GM12878 (cell line): ENCODE results near the gene CCL4. TPM values are rescaled to one million over a fixed set of nuclear protein-coding genes. Genes with fewer than 3 reads are reported as not detected.

Source experiments
- GATAD2B ChIP-seq: fragments of 450-650 bp; conservative IDR thresholded peaks from 2 replicates; pipeline ENCODE4 v1.6.1; 2017; ENCODE audit warnings: low read depth, mild to moderate bottlenecking, moderate library complexity
- IKZF2 ChIP-seq, 2 experiments: fragments of 450-650 bp; IDR thresholded peaks; 2 replicates each; pipeline ENCODE4 v1.6.1; 2017; ENCODE audit warnings: mild to moderate bottlenecking in 2 of 2, moderate library complexity in 2 of 2
- MYC ChIP-seq: IDR thresholded peaks from 2 replicates; pipeline ENCODE4 v1.6.1; 2011; ENCODE audit warnings: mild to moderate bottlenecking, low read length, moderate library complexity, inconsistent platforms; ENCODE audit not compliant: insufficient read depth, insufficient replicate concordance, insufficient read length, severe bottlenecking
- NFXL1 ChIP-seq: fragments of 450-650 bp; IDR thresholded peaks from 2 replicates; pipeline ENCODE4 v1.6.1; 2017; ENCODE audit warnings: antibody characterized with exemption, mild to moderate bottlenecking, borderline replicate concordance
- SIX5 ChIP-seq: IDR thresholded peaks from 2 replicates; pipeline ENCODE4 v1.6.1; 2011; ENCODE audit warnings: mild to moderate bottlenecking, low read depth, low read length, moderate library complexity; ENCODE audit not compliant: severe bottlenecking
- TARDBP ChIP-seq: IDR thresholded peaks from 2 replicates; pipeline ENCODE4 v1.6.1; 2016; ENCODE audit warnings: borderline replicate concordance
- ZNF622 ChIP-seq: fragments of 450-650 bp; IDR thresholded peaks from 2 replicates; pipeline ENCODE4 v1.6.1; 2017; ENCODE audit warnings: mild to moderate bottlenecking, inconsistent platforms
- polyA plus RNA-seq, 11 experiments: library from polyadenylated mRNA; depleted of rRNA in 4 of 11; unstranded in 6 of 11; stranded (reverse) in 5 of 11; fragments of >200 nt; fragmentation: Nextera tagmentation in 4 of 11; fragmentation: Illumina TruSeq in 1 of 11; extraction: Ambion mirVana in 4 of 11; extraction: Trizol in 1 of 11; gene quantifications; 1 replicate in 1 of 11; 2 replicates in 10 of 11; pipeline versions ENCODE4 v1.2.1 to v1.2.3, GENCODE V29; 2011 to 2016; ENCODE audit warnings: inconsistent platforms in 2 of 11, missing spikeins in 2 of 11, low read depth in 1 of 11
- total RNA-seq, 4 experiments: library from RNA; depleted of rRNA in 3 of 4; stranded (reverse); fragments of >200 nt in 3 of 4; fragmentation: Illumina TruSeq in 1 of 4; extraction: Trizol in 1 of 4; gene quantifications; 2 replicates each; pipeline versions ENCODE4 v1.2.1 to v1.2.3, GENCODE V29; 2013 to 2021
- TF ChIP-seq, protein P1 (sequence below): fragments of 450-650 bp; IDR thresholded peaks from 2 replicates; pipeline ENCODE4 v1.6.1; 2016; ENCODE audit warnings: mild to moderate bottlenecking, moderate library complexity, borderline replicate concordance
- TF ChIP-seq, protein P2 (sequence below): IDR thresholded peaks from 2 replicates; pipeline ENCODE4 v1.6.1; 2011; ENCODE audit warnings: borderline replicate concordance, low read depth, mild to moderate bottlenecking, moderate library complexity, low read length; ENCODE audit not compliant: insufficient read depth, poor library complexity, severe bottlenecking
- TF ChIP-seq, protein P3 (sequence below): fragments of 450-650 bp; IDR thresholded peaks from 2 replicates; pipeline ENCODE4 v1.6.1; 2017; ENCODE audit warnings: mild to moderate bottlenecking
- TF ChIP-seq, protein P4 (sequence below): fragments of 450-650 bp; IDR thresholded peaks from 2 replicates; pipeline ENCODE4 v1.6.1; 2018; ENCODE audit warnings: borderline replicate concordance, mild to moderate bottlenecking; ENCODE audit not compliant: partially characterized antibody
- TF ChIP-seq, protein P5 (sequence below): fragments of 450-650 bp; IDR thresholded peaks from 2 replicates; pipeline ENCODE4 v1.6.1; 2017; ENCODE audit warnings: mild to moderate bottlenecking, low read depth, inconsistent platforms; ENCODE audit not compliant: poor library complexity, severe bottlenecking

The CCL4 gene
- total and polyA plus RNA-seq, 10 of the 15 experiments (the other 5 are each of a cell fraction or from before 2014, with no cell fraction given) = 18.7 to 741 (median 79.4) TPM

DNA sequence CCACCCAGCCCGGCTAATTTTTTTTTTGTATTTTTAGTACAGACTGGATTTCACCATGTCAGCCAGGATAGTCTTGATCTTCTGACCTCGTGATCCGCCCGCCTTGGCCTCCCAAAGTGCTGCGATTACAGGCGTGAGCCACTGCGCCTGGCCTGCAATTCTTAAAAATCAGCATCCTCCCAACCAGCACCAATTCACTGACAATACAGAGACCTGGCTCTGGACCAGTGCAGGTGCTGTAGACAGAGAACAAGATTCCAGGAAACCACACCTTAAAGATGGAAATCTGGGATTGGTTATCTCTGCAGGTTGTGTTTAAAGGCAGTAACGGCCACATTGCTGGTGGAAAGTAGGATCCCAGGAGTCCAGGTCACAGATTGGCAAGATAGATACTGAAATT is 39.2 kb downstream of the CCL4 start (continued):
- TF ChIP-seq, protein P1, sequence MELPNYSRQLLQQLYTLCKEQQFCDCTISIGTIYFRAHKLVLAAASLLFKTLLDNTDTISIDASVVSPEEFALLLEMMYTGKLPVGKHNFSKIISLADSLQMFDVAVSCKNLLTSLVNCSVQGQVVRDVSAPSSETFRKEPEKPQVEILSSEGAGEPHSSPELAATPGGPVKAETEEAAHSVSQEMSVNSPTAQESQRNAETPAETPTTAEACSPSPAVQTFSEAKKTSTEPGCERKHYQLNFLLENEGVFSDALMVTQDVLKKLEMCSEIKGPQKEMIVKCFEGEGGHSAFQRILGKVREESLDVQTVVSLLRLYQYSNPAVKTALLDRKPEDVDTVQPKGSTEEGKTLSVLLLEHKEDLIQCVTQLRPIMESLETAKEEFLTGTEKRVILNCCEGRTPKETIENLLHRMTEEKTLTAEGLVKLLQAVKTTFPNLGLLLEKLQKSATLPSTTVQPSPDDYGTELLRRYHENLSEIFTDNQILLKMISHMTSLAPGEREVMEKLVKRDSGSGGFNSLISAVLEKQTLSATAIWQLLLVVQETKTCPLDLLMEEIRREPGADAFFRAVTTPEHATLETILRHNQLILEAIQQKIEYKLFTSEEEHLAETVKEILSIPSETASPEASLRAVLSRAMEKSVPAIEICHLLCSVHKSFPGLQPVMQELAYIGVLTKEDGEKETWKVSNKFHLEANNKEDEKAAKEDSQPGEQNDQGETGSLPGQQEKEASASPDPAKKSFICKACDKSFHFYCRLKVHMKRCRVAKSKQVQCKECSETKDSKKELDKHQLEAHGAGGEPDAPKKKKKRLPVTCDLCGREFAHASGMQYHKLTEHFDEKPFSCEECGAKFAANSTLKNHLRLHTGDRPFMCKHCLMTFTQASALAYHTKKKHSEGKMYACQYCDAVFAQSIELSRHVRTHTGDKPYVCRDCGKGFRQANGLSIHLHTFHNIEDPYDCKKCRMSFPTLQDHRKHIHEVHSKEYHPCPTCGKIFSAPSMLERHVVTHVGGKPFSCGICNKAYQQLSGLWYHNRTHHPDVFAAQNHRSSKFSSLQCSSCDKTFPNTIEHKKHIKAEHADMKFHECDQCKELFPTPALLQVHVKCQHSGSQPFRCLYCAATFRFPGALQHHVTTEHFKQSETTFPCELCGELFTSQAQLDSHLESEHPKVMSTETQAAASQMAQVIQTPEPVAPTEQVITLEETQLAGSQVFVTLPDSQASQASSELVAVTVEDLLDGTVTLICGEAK = no peak
- TF ChIP-seq ZNF622 (no peak), IKZF2 (IDR thresholded peaks at IDR 0.05) (no peak), GATAD2B (no peak), NFXL1 (no peak), MYC (no peak), TARDBP (no peak), SIX5 (no peak)
- TF ChIP-seq, protein P2, sequence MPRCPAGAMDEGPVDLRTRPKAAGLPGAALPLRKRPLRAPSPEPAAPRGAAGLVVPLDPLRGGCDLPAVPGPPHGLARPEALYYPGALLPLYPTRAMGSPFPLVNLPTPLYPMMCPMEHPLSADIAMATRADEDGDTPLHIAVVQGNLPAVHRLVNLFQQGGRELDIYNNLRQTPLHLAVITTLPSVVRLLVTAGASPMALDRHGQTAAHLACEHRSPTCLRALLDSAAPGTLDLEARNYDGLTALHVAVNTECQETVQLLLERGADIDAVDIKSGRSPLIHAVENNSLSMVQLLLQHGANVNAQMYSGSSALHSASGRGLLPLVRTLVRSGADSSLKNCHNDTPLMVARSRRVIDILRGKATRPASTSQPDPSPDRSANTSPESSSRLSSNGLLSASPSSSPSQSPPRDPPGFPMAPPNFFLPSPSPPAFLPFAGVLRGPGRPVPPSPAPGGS = no peak
- TF ChIP-seq, protein P3, sequence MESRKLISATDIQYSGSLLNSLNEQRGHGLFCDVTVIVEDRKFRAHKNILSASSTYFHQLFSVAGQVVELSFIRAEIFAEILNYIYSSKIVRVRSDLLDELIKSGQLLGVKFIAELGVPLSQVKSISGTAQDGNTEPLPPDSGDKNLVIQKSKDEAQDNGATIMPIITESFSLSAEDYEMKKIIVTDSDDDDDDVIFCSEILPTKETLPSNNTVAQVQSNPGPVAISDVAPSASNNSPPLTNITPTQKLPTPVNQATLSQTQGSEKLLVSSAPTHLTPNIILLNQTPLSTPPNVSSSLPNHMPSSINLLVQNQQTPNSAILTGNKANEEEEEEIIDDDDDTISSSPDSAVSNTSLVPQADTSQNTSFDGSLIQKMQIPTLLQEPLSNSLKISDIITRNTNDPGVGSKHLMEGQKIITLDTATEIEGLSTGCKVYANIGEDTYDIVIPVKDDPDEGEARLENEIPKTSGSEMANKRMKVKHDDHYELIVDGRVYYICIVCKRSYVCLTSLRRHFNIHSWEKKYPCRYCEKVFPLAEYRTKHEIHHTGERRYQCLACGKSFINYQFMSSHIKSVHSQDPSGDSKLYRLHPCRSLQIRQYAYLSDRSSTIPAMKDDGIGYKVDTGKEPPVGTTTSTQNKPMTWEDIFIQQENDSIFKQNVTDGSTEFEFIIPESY = no peak
- TF ChIP-seq, protein P4, sequence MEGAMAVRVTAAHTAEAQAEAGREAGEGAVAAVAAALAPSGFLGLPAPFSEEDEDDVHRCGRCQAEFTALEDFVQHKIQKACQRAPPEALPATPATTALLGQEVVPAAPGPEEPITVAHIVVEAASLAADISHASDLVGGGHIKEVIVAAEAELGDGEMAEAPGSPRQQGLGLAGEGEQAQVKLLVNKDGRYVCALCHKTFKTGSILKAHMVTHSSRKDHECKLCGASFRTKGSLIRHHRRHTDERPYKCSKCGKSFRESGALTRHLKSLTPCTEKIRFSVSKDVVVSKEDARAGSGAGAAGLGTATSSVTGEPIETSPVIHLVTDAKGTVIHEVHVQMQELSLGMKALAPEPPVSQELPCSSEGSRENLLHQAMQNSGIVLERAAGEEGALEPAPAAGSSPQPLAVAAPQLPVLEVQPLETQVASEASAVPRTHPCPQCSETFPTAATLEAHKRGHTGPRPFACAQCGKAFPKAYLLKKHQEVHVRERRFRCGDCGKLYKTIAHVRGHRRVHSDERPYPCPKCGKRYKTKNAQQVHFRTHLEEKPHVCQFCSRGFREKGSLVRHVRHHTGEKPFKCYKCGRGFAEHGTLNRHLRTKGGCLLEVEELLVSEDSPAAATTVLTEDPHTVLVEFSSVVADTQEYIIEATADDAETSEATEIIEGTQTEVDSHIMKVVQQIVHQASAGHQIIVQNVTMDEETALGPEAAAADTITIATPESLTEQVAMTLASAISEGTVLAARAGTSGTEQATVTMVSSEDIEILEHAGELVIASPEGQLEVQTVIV = no peak
- TF ChIP-seq, protein P5, sequence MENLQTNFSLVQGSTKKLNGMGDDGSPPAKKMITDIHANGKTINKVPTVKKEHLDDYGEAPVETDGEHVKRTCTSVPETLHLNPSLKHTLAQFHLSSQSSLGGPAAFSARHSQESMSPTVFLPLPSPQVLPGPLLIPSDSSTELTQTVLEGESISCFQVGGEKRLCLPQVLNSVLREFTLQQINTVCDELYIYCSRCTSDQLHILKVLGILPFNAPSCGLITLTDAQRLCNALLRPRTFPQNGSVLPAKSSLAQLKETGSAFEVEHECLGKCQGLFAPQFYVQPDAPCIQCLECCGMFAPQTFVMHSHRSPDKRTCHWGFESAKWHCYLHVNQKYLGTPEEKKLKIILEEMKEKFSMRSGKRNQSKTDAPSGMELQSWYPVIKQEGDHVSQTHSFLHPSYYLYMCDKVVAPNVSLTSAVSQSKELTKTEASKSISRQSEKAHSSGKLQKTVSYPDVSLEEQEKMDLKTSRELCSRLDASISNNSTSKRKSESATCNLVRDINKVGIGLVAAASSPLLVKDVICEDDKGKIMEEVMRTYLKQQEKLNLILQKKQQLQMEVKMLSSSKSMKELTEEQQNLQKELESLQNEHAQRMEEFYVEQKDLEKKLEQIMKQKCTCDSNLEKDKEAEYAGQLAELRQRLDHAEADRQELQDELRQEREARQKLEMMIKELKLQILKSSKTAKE = no peak
- TF ChIP-seq, all 136 proteins: peak for 0
